ENCODE measurements around the gene CFAP210. TPM values are rescaled to one million over a fixed set of nuclear protein-coding genes. Genes with fewer than 3 reads are reported as not detected.

Gene CFAP210
- total RNA-seq, 1 experiment from 2014 or later = not detected

- no peak overlapping the region for H3K4me2 ChIP-seq (ENCODE audit: low read length)
- H3K9me3 ChIP-seq (ENCODE audit: control insufficient read depth in 1 of 2, insufficient read depth in 1 of 2, low read depth in 1 of 2, low read length in 2 of 2) = no peaks in the 10 kb centered on the region
- H3K27ac ChIP-seq (ENCODE audit: low read depth, low read length) = no peak overlapping the region
- H3K27me3 ChIP-seq (ENCODE audit: insufficient read depth, low read length) = no peaks in the 10 kb centered on the region
- no TSS peak for BruUV-seq (replicated peaks)
- no peaks in the 10 kb centered on the region for H3K9me2 ChIP-seq (ENCODE audit: insufficient read depth)
- POLR2A ChIA-PET = no interaction called here
- RAD21 ChIA-PET (ENCODE audit: low non-redundant PET in 1 of 2, low total read pairs in 2 of 2, uncharacterized antibody in 2 of 2, unreplicated experiment in 2 of 2) = no interaction called here
- CTCF ChIA-PET = no interaction called here
- intact Hi-C loops (cut with micrococcal nuclease) = no loop called here
- DNase-seq (ENCODE audit: low read depth, low spot score) (no peak), ATAC-seq (no peak)
- no peak overlapping the region for H2AFZ ChIP-seq (ENCODE audit: low read depth, low read length, poor library complexity, severe bottlenecking)
- H4K20me1 ChIP-seq (ENCODE audit: insufficient read depth) = no peaks in the 10 kb centered on the region
- H3K9ac ChIP-seq (ENCODE audit: low read length) = no peak overlapping the region
- no peaks in the 10 kb centered on the region for H3K79me2 ChIP-seq (ENCODE audit: insufficient read depth, low read length)
- TF ChIP-seq POLR2A (IDR thresholded peaks at IDR 0.05; ENCODE audit: borderline replicate concordance, extremely low read depth, insufficient read depth, insufficient read length) (no peak), SP1 (IDR thresholded peaks at IDR 0.05; ENCODE audit: low read depth) (no peak), FOSL1 (IDR thresholded peaks at IDR 0.05; ENCODE audit: low read depth) (no peak), EZH2phosphoT487 (IDR thresholded peaks at IDR 0.05; ENCODE audit: borderline replicate concordance) (no peak), ZNF274 (IDR thresholded peaks at IDR 0.05; ENCODE audit: low read depth, low read length) (no peak), CEBPB (IDR thresholded peaks at IDR 0.05; ENCODE audit: low read depth) (no peak), TCF7L2 (IDR thresholded peaks at IDR 0.05; ENCODE audit: borderline replicate concordance, extremely low read depth, insufficient read depth, insufficient read length) (no peak), POLR2AphosphoS5 (IDR thresholded peaks at IDR 0.05; ENCODE audit: low read depth, low read length) (no peak), RAD21 (IDR thresholded peaks at IDR 0.05; ENCODE audit: low read depth) (no peak), MAX (IDR thresholded peaks at IDR 0.05) (no peak), SRF (IDR thresholded peaks at IDR 0.05; ENCODE audit: low read depth) (no peak), ZFX (IDR thresholded peaks at IDR 0.05) (no peak), CBX3 (IDR thresholded peaks at IDR 0.05; ENCODE audit: low read depth) (no peak), JUND (IDR thresholded peaks at IDR 0.05) (no peak), SIN3A (IDR thresholded peaks at IDR 0.05; ENCODE audit: low read depth) (no peak), EGR1 (IDR thresholded peaks at IDR 0.05; ENCODE audit: low read depth) (no peak)
- TF ChIP-seq, protein P1, sequence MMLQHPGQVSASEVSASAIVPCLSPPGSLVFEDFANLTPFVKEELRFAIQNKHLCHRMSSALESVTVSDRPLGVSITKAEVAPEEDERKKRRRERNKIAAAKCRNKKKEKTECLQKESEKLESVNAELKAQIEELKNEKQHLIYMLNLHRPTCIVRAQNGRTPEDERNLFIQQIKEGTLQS (IDR thresholded peaks at IDR 0.05) = no peak
- H3K4me3 ChIP-seq (replicated peaks in 1 of 2; ENCODE audit: low read depth in 1 of 2, low read length in 2 of 2) = no peak overlapping the region
- H3K36me3 ChIP-seq (ENCODE audit: control insufficient read depth in 1 of 2, insufficient read depth in 2 of 2, low read length in 2 of 2) = no peaks in the 10 kb centered on the region
- no peaks in the 10 kb centered on the region for H3K4me1 ChIP-seq (ENCODE audit: control insufficient read depth in 1 of 2, insufficient read depth in 2 of 2, low read length in 2 of 2)
Observed at GRCh38 chr2:169663247-169663646, 31.0 kb downstream of the CFAP210 start.

Data from HCT116 (cell line).